ENCODE measurements around the gene MRPS16.

DNA sequence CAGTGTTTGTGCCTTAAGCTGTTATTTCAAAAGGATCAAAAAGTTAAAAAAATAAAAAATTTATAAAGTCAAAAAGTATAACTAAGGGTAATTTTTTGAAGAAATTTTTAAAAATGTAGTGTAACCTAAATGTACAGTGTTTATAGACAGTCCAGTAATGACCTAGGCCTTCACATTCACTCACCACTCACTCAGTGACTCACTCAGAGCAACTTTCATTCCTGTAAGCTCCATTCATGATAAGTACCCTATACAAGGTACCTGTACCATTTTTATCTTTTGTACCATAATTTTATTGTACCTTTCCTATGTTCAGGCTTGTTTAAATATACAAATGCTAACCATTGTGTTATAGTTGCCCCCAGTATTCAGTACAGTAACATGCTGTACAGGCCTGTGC lies 26.9 kb downstream of the MRPS16 start:
- TF ChIP-seq, protein P1, sequence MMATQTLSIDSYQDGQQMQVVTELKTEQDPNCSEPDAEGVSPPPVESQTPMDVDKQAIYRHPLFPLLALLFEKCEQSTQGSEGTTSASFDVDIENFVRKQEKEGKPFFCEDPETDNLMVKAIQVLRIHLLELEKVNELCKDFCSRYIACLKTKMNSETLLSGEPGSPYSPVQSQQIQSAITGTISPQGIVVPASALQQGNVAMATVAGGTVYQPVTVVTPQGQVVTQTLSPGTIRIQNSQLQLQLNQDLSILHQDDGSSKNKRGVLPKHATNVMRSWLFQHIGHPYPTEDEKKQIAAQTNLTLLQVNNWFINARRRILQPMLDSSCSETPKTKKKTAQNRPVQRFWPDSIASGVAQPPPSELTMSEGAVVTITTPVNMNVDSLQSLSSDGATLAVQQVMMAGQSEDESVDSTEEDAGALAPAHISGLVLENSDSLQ (IDR thresholded peaks at IDR 0.05) = no peak
- TF ChIP-seq SP1 (IDR thresholded peaks at IDR 0.05) (no peak), FOXA1 (IDR thresholded peaks at IDR 0.05) (no peak), FOXM1 (IDR thresholded peaks at IDR 0.05; ENCODE audit: borderline replicate concordance) (no peak), BHLHE40 (IDR thresholded peaks at IDR 0.05; ENCODE audit: borderline replicate concordance) (no peak), FOXK2 (IDR thresholded peaks at IDR 0.05) (no peak), SUZ12 (IDR thresholded peaks at IDR 0.05) (no peak)
